ENCODE measurements around the gene SDR39U1. TPM values are rescaled to one million over a fixed set of nuclear protein-coding genes. Genes with fewer than 3 reads are reported as not detected.
"Not testable (repeated sequence)": the region's sequence is repeated elsewhere in the genome, so short reads cannot be mapped to it uniquely, and the experiment has no call there.

The SDR39U1 gene
- 12.6 and 13.7 TPM in 2 replicates for total RNA-seq (ENCODE audit: low replicate concordance)

GRCh38 chr14:24442240-24443052 lies at the start of gene SDR39U1:
TSS of gene SDR39U1 (minus strand) at chr14:24442776. CDS start at chr14:24442769, 7 bp downstream.
- DNase-seq (ENCODE audit: low read depth): peak; percentile 100
- H3K4me3 ChIP-seq (ENCODE audit: low read depth, low read length): peak within 1 kb of the TSS; percentile 96
- no peak for TF ChIP-seq CTCF (IDR thresholded peaks at IDR 0.05; ENCODE audit: insufficient read depth, low read length)

- not testable (repeated sequence) for DNase-seq (ENCODE audit: low read depth); H3K4me3 ChIP-seq (ENCODE audit: low read depth, low read length)
Observed at GRCh38 chr14:24491586-24492408, 49.2 kb upstream of the SDR39U1 start.

GRCh38 chr14:24483604-24484252 lies 41.2 kb upstream of the SDR39U1 start:
- no peak overlapping the region for H3K4me3 ChIP-seq (ENCODE audit: low read depth, low read length)
- peak; percentile 41 for DNase-seq (ENCODE audit: low read depth)
- no peak for TF ChIP-seq CTCF (IDR thresholded peaks at IDR 0.05; ENCODE audit: insufficient read depth, low read length)

- peak; percentile 43 for DNase-seq (ENCODE audit: low read depth)
- not testable (repeated sequence) for H3K4me3 ChIP-seq (ENCODE audit: low read depth, low read length)
Observed at GRCh38 chr14:24482699-24483303, 40.2 kb upstream of the SDR39U1 start.

GRCh38 chr14:24481622-24482324 lies 39.2 kb upstream of the SDR39U1 start:
- TF ChIP-seq CTCF (IDR thresholded peaks at IDR 0.05; ENCODE audit: insufficient read depth, low read length): peak; percentile 69
- peak; percentile 11 for DNase-seq (ENCODE audit: low read depth)
- H3K4me3 ChIP-seq (ENCODE audit: low read depth, low read length): no peak overlapping the region

GRCh38 chr14:24479999-24480398 lies 37.4 kb upstream of the SDR39U1 start:
- not testable (repeated sequence) for H3K4me3 ChIP-seq (ENCODE audit: low read depth, low read length); DNase-seq (ENCODE audit: low read depth)

GRCh38 chr14:24475261-24475660 lies 32.7 kb upstream of the SDR39U1 start:
- no peak overlapping the region for H3K4me3 ChIP-seq (ENCODE audit: low read depth, low read length)
- no peak for DNase-seq (ENCODE audit: low read depth)
- TF ChIP-seq CTCF (IDR thresholded peaks at IDR 0.05; ENCODE audit: insufficient read depth, low read length): no peak
